HG03045 (cell line): ENCODE measurements around the gene RNF220.
"Not testable (repeated sequence)": the region's sequence is repeated elsewhere in the genome, so short reads cannot be mapped to it uniquely, and the experiment has no call there.

Experiments used
- ATAC-seq: cut with Tn5 transposase; IDR thresholded peaks from one replicate; pipeline ENCODE4 v1.9.1; 2021; ENCODE audit warnings: mild to moderate bottlenecking, moderate library complexity; ENCODE audit not compliant: unreplicated experiment

Gene RNF220

DNA sequence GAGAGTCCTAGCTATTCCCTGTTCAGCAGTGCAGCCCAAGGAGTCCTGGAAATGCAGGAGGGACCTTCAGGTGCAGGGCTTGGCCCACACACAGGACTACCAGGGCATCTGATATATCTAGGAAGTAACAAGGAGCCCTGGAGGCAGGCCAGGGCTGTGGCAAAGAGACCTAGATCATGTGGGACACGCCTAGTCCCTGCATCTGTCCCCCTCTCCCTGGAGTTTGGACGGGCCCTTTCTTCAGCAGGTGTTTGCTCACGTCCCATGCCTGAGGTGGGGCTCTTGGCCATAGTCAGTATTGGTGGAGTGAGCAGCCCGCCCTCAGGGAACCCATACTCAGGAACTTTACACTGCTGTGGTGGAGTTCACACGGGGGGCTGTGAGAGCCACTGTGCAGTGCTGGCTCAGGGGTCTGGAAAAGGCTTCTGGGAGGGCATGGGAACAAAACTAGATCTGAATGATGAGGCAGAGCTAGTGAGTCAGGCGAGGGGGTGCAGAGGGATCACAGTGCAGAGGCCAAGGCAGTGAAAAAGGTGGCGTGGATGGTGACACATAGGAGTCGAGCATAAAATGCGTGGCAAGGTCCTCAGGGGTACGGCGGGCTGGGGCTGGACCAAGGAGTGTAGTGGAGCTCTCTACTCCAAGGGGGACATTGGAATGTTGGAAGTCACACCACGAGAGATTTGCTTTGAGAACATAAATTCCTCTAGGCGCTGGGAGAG, 243.6 kb downstream of the RNF220 start:
- ATAC-seq, result no peak

- no peak for ATAC-seq
Observed at GRCh38 chr1:44649788-44650158, 244.7 kb downstream of the RNF220 start.

DNA sequence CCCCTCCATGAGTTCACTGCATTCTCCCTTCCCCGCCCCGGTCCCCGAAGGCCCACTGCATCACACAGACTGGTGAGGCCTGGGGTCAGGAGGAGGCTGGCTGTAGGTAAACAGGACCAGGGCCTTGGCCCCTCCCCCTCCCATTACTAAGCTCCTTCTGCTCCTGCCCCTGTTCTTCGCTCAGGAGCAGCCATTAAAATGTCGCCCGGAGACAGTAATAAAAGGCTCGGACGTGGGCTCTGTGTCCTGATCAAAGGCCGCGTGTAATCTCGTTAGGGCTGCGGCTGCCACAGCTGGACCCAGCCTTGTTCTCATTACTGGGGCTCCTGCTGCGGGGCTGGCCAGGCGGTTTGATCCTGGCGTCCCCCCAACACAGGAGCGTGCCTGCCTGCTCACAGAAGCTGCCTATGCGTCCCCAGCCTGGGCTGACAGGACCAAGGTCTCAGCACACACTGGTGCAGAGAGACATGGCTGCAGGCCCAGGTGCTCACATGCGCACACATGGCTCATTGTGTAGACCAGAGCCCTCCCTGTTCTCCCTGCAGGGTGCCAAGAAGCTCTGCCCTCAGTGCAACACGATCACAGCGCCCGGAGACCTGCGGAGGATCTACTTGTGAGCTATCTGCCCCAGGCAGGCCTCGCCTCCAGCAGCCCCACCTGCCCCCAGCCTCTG, 245.2 kb downstream of the RNF220 start:
- ATAC-seq, result no peak

- no peak for ATAC-seq
Observed at GRCh38 chr1:44651069-44651468, 246.0 kb downstream of the RNF220 start.

DNA sequence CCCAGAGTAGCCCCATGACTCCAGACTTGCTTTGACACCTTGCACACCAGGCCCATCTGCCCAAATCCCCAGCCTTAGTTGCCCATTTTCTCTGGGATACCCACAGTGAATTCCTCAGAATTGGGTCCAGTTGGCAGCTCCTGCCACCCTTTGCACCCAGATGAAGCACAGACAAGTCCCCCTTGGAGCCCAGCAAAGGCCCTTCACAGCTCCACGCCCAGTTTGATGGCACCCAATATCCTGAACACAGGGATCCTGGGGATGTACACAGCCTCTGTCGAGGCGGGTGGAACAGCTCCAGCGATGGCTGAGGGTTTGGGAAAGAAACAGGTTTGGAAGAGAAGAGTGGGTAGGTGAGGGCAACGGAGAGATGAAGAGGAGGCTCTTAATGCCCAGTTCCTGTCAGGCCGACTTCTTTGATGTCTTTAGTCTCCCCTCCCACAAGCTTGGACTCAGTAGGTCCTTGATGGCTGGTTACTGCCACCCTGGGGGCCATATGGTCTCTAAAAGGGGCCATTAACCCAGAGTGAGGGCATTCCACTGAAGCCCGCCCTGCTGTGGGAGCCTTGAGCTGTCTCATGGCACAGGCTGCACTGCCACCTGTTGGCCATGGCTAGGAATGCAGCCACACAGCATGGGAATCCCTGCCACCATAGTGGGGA, 247.5 kb downstream of the RNF220 start:
- no peak for ATAC-seq

- ATAC-seq, result no peak
Observed at GRCh38 chr1:44653107-44653964, 248.3 kb downstream of the RNF220 start.

- no peak for ATAC-seq
Observed at GRCh38 chr1:44654621-44655187, 249.6 kb downstream of the RNF220 start.

GRCh38 chr1:44655609-44656008, 250.6 kb downstream of the RNF220 start:
- ATAC-seq, result no peak

DNA sequence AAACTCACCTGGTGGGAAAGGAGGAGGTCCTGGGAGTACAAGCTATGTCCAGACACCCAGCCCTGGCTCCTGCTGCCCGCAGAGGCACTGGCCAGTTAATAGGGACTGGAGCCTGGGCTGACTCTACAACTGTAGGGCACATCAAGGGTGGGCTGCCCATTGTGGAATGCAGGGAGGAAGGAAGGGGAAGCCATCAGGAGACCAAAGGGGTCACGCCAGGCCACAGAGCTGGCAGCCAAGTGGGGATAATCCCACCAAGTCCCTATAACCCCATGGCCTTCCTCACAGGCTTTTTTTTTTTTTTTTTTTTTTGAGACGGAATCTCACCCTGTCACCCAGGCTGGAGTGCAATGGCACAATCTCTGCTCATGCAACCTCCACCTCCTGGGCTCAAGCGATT, 254.5 kb downstream of the RNF220 start:
- ATAC-seq, result no peak

- no peak for ATAC-seq
Observed at GRCh38 chr1:44660176-44660575, 255.1 kb downstream of the RNF220 start.

DNA sequence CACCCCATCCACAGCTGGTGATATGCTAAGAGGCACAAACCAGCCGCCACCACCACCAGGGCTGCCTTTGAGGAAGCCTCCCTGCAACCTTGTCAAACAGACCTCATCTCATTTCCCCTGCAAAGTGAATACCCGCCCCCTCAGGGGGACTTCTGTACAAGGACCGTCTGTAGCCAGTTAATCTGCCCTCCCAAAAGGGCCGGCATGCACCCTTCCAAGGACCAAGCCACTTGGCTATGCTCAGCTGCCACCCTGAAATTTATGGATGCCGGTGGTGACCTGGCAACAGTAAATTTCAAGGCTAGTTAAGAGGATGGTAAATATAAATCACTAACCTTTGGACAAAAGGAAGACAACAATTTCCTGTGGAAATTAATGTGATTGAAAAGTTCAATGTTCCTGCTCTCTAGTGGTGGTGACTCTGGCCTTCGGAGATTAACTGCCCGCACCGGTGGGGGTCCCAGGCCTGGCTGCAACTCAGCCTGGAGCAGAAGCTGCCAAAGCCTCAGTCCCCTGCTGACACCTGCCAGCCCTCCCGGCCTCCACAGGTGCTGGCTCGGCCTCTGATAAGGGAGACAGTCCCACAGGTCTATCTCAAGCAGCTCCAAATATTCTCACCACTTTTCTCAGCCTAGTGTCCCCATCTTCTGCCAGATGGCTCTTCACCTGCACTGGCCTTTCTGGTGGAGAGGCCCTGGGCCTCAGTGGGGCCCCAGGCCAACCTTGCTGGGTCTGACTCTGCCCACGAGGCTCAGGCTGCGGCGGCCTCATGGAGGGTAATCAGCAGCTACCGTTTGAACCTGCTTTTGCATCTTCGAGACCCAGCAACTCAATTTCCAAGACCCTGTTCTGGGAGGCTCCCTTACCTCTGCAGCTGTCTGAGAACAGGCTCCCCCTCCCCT, 257.0 kb downstream of the RNF220 start:
- ATAC-seq, result no peak

GRCh38 chr1:44662683-44663030, 257.6 kb downstream of the RNF220 start:
- no peak for ATAC-seq

DNA sequence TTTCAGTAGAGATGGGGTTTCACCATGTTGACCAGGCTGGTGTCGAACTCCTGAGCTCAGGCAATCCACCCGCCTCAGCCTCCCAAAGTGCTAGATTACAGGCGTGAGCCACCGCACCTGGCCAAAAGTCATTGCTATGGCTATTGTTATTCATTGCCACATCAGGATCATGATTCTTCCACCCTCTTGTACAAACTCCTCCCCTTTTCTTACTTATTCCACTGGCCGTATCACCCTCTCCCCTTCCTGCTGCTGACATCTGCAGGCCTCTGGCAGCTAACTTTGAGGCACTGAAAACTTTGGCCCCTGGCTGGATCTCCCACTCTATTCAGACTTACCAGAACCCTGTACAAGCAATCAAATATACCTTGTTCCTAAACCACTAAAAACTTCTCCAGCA, 258.4 kb downstream of the RNF220 start:
- ATAC-seq, result no peak

GRCh38 chr1:44664730-44665370, 259.8 kb downstream of the RNF220 start:
- ATAC-seq, result no peak

GRCh38 chr1:44666719-44667118, 261.7 kb downstream of the RNF220 start:
- not testable (repeated sequence) for ATAC-seq

- no peak for ATAC-seq
Observed at GRCh38 chr1:44670751-44671640, 265.9 kb downstream of the RNF220 start.

DNA sequence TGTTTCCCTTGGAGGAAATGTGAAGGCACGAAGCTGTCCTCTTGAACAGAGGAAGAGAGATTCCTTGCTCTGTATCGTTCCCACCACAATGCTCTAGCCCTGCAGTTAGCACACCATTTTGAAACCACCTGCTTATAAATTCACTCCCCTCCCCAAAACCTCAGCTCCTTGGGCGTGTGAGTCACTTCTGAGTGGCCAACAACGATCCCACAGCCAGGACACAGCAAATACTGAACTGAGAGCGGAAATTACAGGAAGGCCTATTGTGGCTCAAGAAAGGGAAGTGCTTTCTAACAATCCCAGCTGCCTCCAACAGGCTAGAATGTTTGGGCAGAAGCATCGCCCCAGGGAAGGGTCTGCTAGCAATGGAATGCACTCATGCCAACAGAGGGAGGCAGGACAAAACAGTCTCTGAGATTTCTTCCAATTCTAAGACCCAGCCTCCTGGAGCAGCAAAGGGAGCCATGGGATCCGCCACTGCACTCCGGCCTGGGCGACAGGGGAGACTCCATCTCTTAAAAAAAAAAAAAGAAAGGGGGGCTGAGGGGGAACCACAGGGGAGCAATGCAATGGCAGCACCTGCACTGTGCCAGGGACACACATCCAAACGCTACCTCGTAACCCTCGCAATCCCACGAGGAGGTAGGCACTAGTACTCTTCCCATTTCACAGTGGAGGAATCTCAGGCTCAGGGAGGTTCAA, 267.4 kb downstream of the RNF220 start:
- no peak for ATAC-seq
